NCI-H460 (cell line): ENCODE results near the gene KRABD2. TPM values are rescaled to one million over a fixed set of nuclear protein-coding genes. Genes with fewer than 3 reads are reported as not detected.

Source experiments
- small RNA-seq, 2 experiments: library from RNA; depleted of rRNA; stranded (forward); fragments of <200 nt; gene quantifications; one replicate each; pipeline ENCODE3, GENCODE V24; 2014
- total RNA-seq: library from RNA; depleted of rRNA; stranded (reverse); fragments of >200 nt; shearing (Covaris generic); gene quantifications from 2 replicates; pipeline ENCODE4 v1.2.3, GENCODE V29; 2014; rRNA removed

Gene KRABD2

Small RNA genes within 50 kb of the gene (small RNA-seq; reads per million reads assigned to genes)
- gene RF00265 = 0.06 to 0.12 reads per million in 2 experiments

Other genes with a start within 250 kb of the KRABD2 start
- 4.6 and 6.5 TPM in 2 replicates for gene PER1, start 224.3 kb downstream of the KRABD2 start, total RNA-seq
- 6.0 and 8.0 TPM in 2 replicates for gene VAMP2, start 213.8 kb downstream of the KRABD2 start, total RNA-seq
- 26.6 and 27.9 TPM in 2 replicates for gene TMEM107, start 200.3 kb downstream of the KRABD2 start, total RNA-seq
- gene BORCS6, start 186.5 kb downstream of the KRABD2 start, total RNA-seq = 4.0 and 5.5 TPM in 2 replicates
- gene AURKB, start 166.1 kb downstream of the KRABD2 start, total RNA-seq = 64.1 and 69.2 TPM in 2 replicates
- 14.2 and 16.2 TPM in 2 replicates for gene CTC1, start 128.6 kb downstream of the KRABD2 start, total RNA-seq
- 54.7 and 57.4 TPM in 2 replicates for gene PFAS, start 127.4 kb downstream of the KRABD2 start, total RNA-seq
- 32.1 and 41.2 TPM in 2 replicates for gene RANGRF, start 88.0 kb downstream of the KRABD2 start, total RNA-seq
- gene SLC25A35, start 81.3 kb downstream of the KRABD2 start, total RNA-seq = 1.7 and 2.5 TPM in 2 replicates
- not detected in 2 replicates for gene ARHGEF15, start 66.5 kb downstream of the KRABD2 start, total RNA-seq
- gene ODF4, start 36.9 kb downstream of the KRABD2 start, total RNA-seq = not detected in 2 replicates
- 7,995 and 8,048 TPM in 2 replicates for gene RPL26, start 6.5 kb upstream of the KRABD2 start, total RNA-seq
- not detected in 2 replicates for gene RNF222, start 21.1 kb upstream of the KRABD2 start, total RNA-seq
- 46.7 and 63.1 TPM in 2 replicates for gene NDEL1, start 59.2 kb upstream of the KRABD2 start, total RNA-seq